CD14-positive monocyte (primary cell): ENCODE data around the gene DNMT3A. TPM values are rescaled to one million over a fixed set of nuclear protein-coding genes. Genes with fewer than 3 reads are reported as not detected.

ENCODE experiments used
- DNase-seq, 3 donors: peaks; one replicate each; pipeline ENCODE4 v3.0.0-alpha.2; 2011 to 2022
- H2AFZ ChIP-seq: 2 replicates; pipeline ENCODE4 v1.6.0; 2012; ENCODE audit warnings: mild to moderate bottlenecking, low read depth, low read length, inconsistent platforms; ENCODE audit not compliant: insufficient read depth, poor library complexity, severe bottlenecking
- H3K27ac ChIP-seq, 2 donors: 1 replicate in 1 of 2; 2 replicates in 1 of 2; pipeline ENCODE4 v1.5.1; 2012 to 2013; ENCODE audit warnings: low read length in 2 of 2, control low read depth in 1 of 2, inconsistent platforms in 1 of 2, low read depth in 1 of 2, mild to moderate bottlenecking in 1 of 2
- H3K27me3 ChIP-seq, 2 donors: one replicate each; pipeline versions ENCODE4 v1.6.0 to v1.6.1; 2011 to 2013; ENCODE audit warnings: low read length in 2 of 2; ENCODE audit not compliant: control insufficient read depth in 2 of 2, insufficient read depth in 2 of 2
- H3K36me3 ChIP-seq, 2 donors: replicated peaks in 1 of 2; 1 replicate in 1 of 2; 2 replicates in 1 of 2; pipeline versions ENCODE4 v1.5.1 to v1.6.1; 2012 to 2013; ENCODE audit warnings: low read length in 2 of 2, control low read depth in 1 of 2, inconsistent platforms in 1 of 2, mild to moderate bottlenecking in 1 of 2; ENCODE audit not compliant: insufficient read depth in 2 of 2, control insufficient read depth in 1 of 2
- H3K4me1 ChIP-seq, 2 donors: 1 replicate in 1 of 2; 2 replicates in 1 of 2; pipeline versions ENCODE4 v1.5.1 to v1.6.1; 2012 to 2013; ENCODE audit warnings: low read length in 2 of 2, control low read depth in 1 of 2, inconsistent platforms in 1 of 2, mild to moderate bottlenecking in 1 of 2, moderate library complexity in 1 of 2; ENCODE audit not compliant: insufficient read depth in 2 of 2, control insufficient read depth in 1 of 2
- H3K4me2 ChIP-seq: replicated peaks from 2 replicates; pipeline ENCODE3; 2012; ENCODE audit warnings: low read length, moderate library complexity, mild to moderate bottlenecking; ENCODE audit not compliant: poor library complexity, severe bottlenecking; ENCODE audit errors: extremely low read depth
- H3K4me3 ChIP-seq, 3 experiments: fragments of 200-600 bp in 1 of 3; sonication (generic) in 1 of 3; replicated peaks in 1 of 3; 1 replicate in 2 of 3; 2 replicates in 1 of 3; pipeline ENCODE4 v1.5.1; 2011 to 2013; ENCODE audit warnings: low read length in 3 of 3, mild to moderate bottlenecking in 3 of 3, control low read depth in 2 of 3, low read depth in 2 of 3, inconsistent platforms in 1 of 3, moderate library complexity in 1 of 3
- H3K79me2 ChIP-seq: 2 replicates; pipeline ENCODE4 v1.6.0; 2012; ENCODE audit warnings: mild to moderate bottlenecking, control low read depth, inconsistent platforms, low read length, moderate library complexity; ENCODE audit not compliant: insufficient read depth
- H3K9ac ChIP-seq: 2 replicates; pipeline ENCODE4 v1.6.0; 2017; ENCODE audit warnings: low read length, mild to moderate bottlenecking; ENCODE audit not compliant: insufficient read depth, poor library complexity, severe bottlenecking
- H3K9me3 ChIP-seq, 2 donors: replicated peaks in 1 of 2; 1 replicate in 1 of 2; 2 replicates in 1 of 2; pipeline versions ENCODE4 v1.5.1 to v1.6.1; 2012 to 2013; ENCODE audit warnings: low read length in 2 of 2, control low read depth in 1 of 2; ENCODE audit not compliant: control insufficient read depth in 1 of 2, insufficient read depth in 1 of 2
- H4K20me1 ChIP-seq: 2 replicates; pipeline ENCODE4 v1.6.0; 2012; ENCODE audit warnings: mild to moderate bottlenecking, low read length, control low read depth, moderate library complexity; ENCODE audit not compliant: insufficient read depth
- H3K27ac Mint-ChIP-seq, 7 donors: one replicate each; pipeline ENCODE4 v1.8.0; 2020; ENCODE audit warnings: mild to moderate bottlenecking in 7 of 7, mixed read lengths in 7 of 7, moderate library complexity in 6 of 7, inconsistent platforms in 2 of 7
- H3K27me3 Mint-ChIP-seq, 3 donors: one replicate each; pipeline ENCODE4 v1.8.0; 2021 to 2022; ENCODE audit warnings: low read depth in 3 of 3, mild to moderate bottlenecking in 3 of 3, mixed read lengths in 3 of 3, moderate library complexity in 3 of 3, inconsistent platforms in 1 of 3
- H3K36me3 Mint-ChIP-seq, 2 donors: one replicate each; pipeline ENCODE4 v1.8.0; 2020; ENCODE audit warnings: mixed read lengths in 2 of 2, inconsistent platforms in 1 of 2, mild to moderate bottlenecking in 1 of 2
- H3K4me1 Mint-ChIP-seq: one replicate; pipeline ENCODE4 v1.8.0; 2020; ENCODE audit warnings: mild to moderate bottlenecking, mixed read lengths
- H3K4me3 Mint-ChIP-seq, 2 donors: one replicate each; pipeline ENCODE4 v1.8.0; 2020; ENCODE audit warnings: mild to moderate bottlenecking in 2 of 2, mixed read lengths in 2 of 2, moderate library complexity in 1 of 2
- H3K9me3 Mint-ChIP-seq, 7 donors: one replicate each; pipeline ENCODE4 v1.8.0; 2020 to 2022; ENCODE audit warnings: mixed read lengths in 7 of 7, mild to moderate bottlenecking in 6 of 7, moderate library complexity in 6 of 7, inconsistent platforms in 2 of 7
- CTCF ChIP-seq: fragments of 200-600 bp; IDR thresholded peaks from one replicate; pipeline ENCODE4 v1.8.0; 2022; ENCODE audit warnings: antibody characterized with exemption, mild to moderate bottlenecking
- WGBS: methylation state at CpG from one replicate; pipeline ENCODE4 v1.1.5; 2013; ENCODE audit warnings: missing lambda C conversion rate; ENCODE audit not compliant: insufficient coverage; 5-methylcytosine and 5-hydroxymethylcytosine counted together
- intact Hi-C, 2 donors: fragments of 100-400 bp; cut with micrococcal nuclease; formaldehyde crosslinking; loops; one replicate each; pipeline versions ENCODE4 v1.15.0 to v1.15.1; 2023
- polyA plus RNA-seq, 3 donors: library from polyadenylated mRNA; depleted of rRNA in 1 of 3; unstranded in 2 of 3; stranded (reverse) in 1 of 3; fragments of 300-500 nt in 2 of 3; fragments of >200 nt in 1 of 3; fragmentation: Illumina TruSeq in 2 of 3; gene quantifications; 1 replicate in 2 of 3; 2 replicates in 1 of 3; pipeline ENCODE4 v1.2.3, GENCODE V29; 2012 to 2021

DNMT3A gene
- polyA plus RNA-seq, 3 donors: 1.7 to 7.9 (median 2.7) TPM

GRCh38 chr2:25207078-25207545 lies 134.6 kb downstream of the DNMT3A start:
- Histone ChIP-seq H3K36me3 (no peaks in the 10 kb centered on the region), H3K4me2 (no peak overlapping the region), H3K9me3 (no peaks in the 10 kb centered on the region), H3K9ac (no peak overlapping the region), H3K4me3 (no peak overlapping the region), H2AFZ (peak overlapping the region; percentile 33), H3K27me3 (peaks cover 0 to 3% of the 10 kb centered on the region in 2 donors), H3K4me1 (peaks cover 6 to 14% of the 10 kb centered on the region in 2 donors), H4K20me1 (no peaks in the 10 kb centered on the region), H3K79me2 (no peaks in the 10 kb centered on the region), H3K27ac (no peak overlapping the region)
- Mint-ChIP-seq H3K36me3 (no peaks in the 10 kb centered on the region), H3K27me3 (peaks cover 0 to 13% (median 11%) of the 10 kb centered on the region in 3 donors), H3K4me1 (peaks cover 19% of the 10 kb centered on the region), H3K9me3 (no peaks in the 10 kb centered on the region), H3K4me3 (peak overlapping the region in 1 of 2 donors; percentile 69), H3K27ac (peak overlapping the region in 4 of 7 donors; percentile 23 to 68 (median 38))
- TF ChIP-seq CTCF: no peak
- intact Hi-C loops: no loop called here
- WGBS: 0% methylated on average over 1 of the region's 5 CpGs
- peak; percentile 14 to 80 (median 28) for DNase-seq

GRCh38 chr2:25204190-25204838 lies 137.4 kb downstream of the DNMT3A start:
- H3K4me1 ChIP-seq: peaks cover 6 to 8% of the 10 kb centered on the region in 2 donors
- WGBS: 39% methylated on average over 57 of the region's 59 CpGs
- Mint-ChIP-seq H3K4me1 (peaks cover 10% of the 10 kb centered on the region), H3K27ac (no peak overlapping the region), H3K36me3 (no peaks in the 10 kb centered on the region), H3K9me3 (no peaks in the 10 kb centered on the region), H3K4me3 (peak overlapping the region; percentile 6 to 64), H3K27me3 (peaks cover 2 to 8% (median 7%) of the 10 kb centered on the region in 3 donors)
- H3K4me2 ChIP-seq: peak overlapping the region; percentile 65
- no peaks in the 10 kb centered on the region for H3K27me3 ChIP-seq
- H2AFZ ChIP-seq: peak overlapping the region; percentile 71
- no peaks in the 10 kb centered on the region for H3K9me3 ChIP-seq
- intact Hi-C loops: no loop called here
- peak overlapping the region in 1 of 3 experiments; percentile 56 for H3K4me3 ChIP-seq
- DNase-seq: no peak
- H3K36me3 ChIP-seq: no peaks in the 10 kb centered on the region
- TF ChIP-seq CTCF: no peak
- H3K9ac ChIP-seq: peak overlapping the region; percentile 15
- no peaks in the 10 kb centered on the region for H3K79me2 ChIP-seq
- no peak overlapping the region for H3K27ac ChIP-seq
- no peaks in the 10 kb centered on the region for H4K20me1 ChIP-seq
